GM12878 (cell line): ENCODE results near the gene MYPN.

Source experiments
- IRF4 ChIP-seq: IDR thresholded peaks from 2 replicates; pipeline ENCODE4 v1.6.1; 2011; ENCODE audit warnings: low read depth, low read length
- ZNF592 ChIP-seq: fragments of 450-650 bp; IDR thresholded peaks from 2 replicates; pipeline ENCODE4 v1.6.1; 2017; ENCODE audit warnings: mild to moderate bottlenecking, moderate library complexity
- ZSCAN29 ChIP-seq: fragments of 450-650 bp; IDR thresholded peaks from 2 replicates; pipeline ENCODE4 v1.6.1; 2017; ENCODE audit warnings: mild to moderate bottlenecking, moderate library complexity

DNA sequence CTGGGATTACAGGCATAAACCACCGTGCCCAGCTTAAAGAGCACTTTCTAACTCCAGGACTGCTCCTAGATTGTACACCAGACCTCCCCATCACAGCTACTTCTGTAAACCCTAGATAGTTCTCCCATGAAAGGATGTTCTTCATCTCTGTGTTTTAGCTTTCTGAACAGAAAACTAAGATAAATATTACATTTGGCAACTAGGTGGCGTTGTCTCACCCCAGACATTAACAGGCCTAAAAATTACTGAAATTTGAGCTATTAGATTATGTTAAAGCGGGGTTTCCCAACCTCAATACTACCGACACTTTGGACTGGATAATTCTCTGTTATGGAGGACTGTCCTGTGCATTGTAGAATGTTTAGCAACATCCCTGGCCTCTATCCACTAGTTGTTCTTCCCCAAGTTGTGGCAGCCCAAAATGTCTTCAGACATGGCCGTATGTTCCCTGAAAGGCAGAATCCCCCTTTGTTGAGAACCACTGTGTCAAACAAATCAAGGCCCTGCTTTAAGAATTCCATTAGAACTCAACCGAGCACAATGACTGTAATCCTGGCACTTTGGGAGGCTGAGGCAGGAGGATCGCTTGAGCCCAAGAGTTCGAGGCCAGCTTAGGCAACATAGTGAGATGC, 103.5 kb downstream of the MYPN start:
- TF ChIP-seq IRF4 (no peak), ZSCAN29 (no peak), ZNF592 (no peak)
